Ovary (tissue), 3 donors: ENCODE results near the gene NECTIN1.

Experiments
- EP300 ChIP-seq: sonication (generic); formaldehyde crosslinking; IDR thresholded peaks from one replicate; pipeline ENCODE4 v1.6.1; 2017; ENCODE audit warnings: antibody characterized with exemption
- POLR2A ChIP-seq: fragments of 450-650 bp; IDR thresholded peaks from one replicate; pipeline ENCODE4 v1.6.1; 2017; ENCODE audit warnings: antibody characterized with exemption, mild to moderate bottlenecking, moderate library complexity
- TF ChIP-seq, protein P1 (sequence below), 3 donors: fragments of 450-650 bp in 2 of 3; fragments of 200-600 bp in 1 of 3; IDR thresholded peaks; one replicate each; pipeline versions ENCODE4 v1.5.1 to v1.8.0; 2016 to 2022; ENCODE audit warnings: antibody characterized with exemption in 3 of 3, mild to moderate bottlenecking in 1 of 3
- donor health status: DM: no; HTN: no; CAD: no.

DNA sequence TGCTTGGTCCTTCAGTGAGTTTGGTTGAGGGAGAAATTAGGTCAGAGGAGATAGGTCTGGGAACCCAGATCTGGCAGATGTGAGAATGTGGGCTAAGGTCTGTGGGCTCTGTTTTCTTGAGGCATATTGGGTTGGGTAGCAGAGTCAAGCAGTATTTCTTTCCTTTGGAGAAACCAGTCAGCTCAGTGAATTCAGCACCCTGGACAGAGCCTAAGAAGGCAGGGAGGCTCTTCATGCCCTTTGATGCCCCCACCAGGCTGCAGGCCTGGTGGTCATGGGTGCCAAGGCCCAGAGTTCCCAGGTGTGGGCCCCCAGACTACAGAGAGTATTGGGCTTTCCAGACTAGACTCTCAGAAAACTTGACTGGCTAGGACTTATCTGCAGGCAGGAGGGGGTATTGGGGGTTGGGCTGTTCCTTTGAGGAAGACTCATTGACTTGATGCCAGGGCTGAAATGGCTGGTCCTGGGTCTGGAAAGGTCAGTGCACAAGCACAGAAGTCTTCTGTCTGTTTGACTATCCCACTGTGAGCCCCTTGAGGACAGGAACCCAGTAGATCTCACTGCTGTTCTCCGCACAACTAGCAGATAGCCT, 45.3 kb upstream of the NECTIN1 start:
- TF ChIP-seq, protein P1, sequence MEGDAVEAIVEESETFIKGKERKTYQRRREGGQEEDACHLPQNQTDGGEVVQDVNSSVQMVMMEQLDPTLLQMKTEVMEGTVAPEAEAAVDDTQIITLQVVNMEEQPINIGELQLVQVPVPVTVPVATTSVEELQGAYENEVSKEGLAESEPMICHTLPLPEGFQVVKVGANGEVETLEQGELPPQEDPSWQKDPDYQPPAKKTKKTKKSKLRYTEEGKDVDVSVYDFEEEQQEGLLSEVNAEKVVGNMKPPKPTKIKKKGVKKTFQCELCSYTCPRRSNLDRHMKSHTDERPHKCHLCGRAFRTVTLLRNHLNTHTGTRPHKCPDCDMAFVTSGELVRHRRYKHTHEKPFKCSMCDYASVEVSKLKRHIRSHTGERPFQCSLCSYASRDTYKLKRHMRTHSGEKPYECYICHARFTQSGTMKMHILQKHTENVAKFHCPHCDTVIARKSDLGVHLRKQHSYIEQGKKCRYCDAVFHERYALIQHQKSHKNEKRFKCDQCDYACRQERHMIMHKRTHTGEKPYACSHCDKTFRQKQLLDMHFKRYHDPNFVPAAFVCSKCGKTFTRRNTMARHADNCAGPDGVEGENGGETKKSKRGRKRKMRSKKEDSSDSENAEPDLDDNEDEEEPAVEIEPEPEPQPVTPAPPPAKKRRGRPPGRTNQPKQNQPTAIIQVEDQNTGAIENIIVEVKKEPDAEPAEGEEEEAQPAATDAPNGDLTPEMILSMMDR (IDR thresholded peaks at IDR 0.05) = no peak
- TF ChIP-seq POLR2A (no peak), EP300 (no peak)
